ENCODE results near the gene DQX1. TPM values are rescaled to one million over a fixed set of nuclear protein-coding genes. Genes with fewer than 3 reads are reported as not detected.

DQX1 gene
- total RNA-seq, 1 experiment from 2014 or later: 0.71 TPM

GRCh38 chr2:74522516-74522915 lies 3.5 kb downstream of the DQX1 start:
- Histone ChIP-seq H3K9me3 (ENCODE audit: low read depth, low read length, poor library complexity, severe bottlenecking) (no peaks in the 10 kb centered on the region), H3K4me3 (ENCODE audit: low read depth, low read length, poor library complexity, severe bottlenecking) (no peak overlapping the region), H3K27ac (ENCODE audit: low read depth, low read length, poor library complexity, severe bottlenecking) (no peak overlapping the region), H3K27me3 (replicated peaks; ENCODE audit: insufficient read depth, low read depth, low read length, poor library complexity) (peaks cover 29% of the 10 kb centered on the region), H3K4me1 (ENCODE audit: insufficient read depth, low read length, poor library complexity, severe bottlenecking) (no peaks in the 10 kb centered on the region), H3K36me3 (ENCODE audit: insufficient read depth, low read length, poor library complexity, severe bottlenecking) (peaks cover 18% of the 10 kb centered on the region)
- ChIA-PET POLR2A (ENCODE audit: low non-redundant PET) (no interaction called here), CTCF (no interaction called here)
- no peak for DNase-seq (ENCODE audit: low spot score)
- intact Hi-C loops (cut with micrococcal nuclease; ENCODE audit: unreplicated experiment): no loop called here
- TF ChIP-seq EZH2 (IDR thresholded peaks at IDR 0.05; ENCODE audit: borderline replicate concordance, low read depth, low read length, poor library complexity, severe bottlenecking) (no peak), CTCF (conservative IDR thresholded peaks at IDR 0.05; ENCODE audit: low read depth, low read length) (no peak)
- no TSS peak for BruUV-seq (replicated peaks)

GRCh38 chr2:74516650-74517049 lies 9.4 kb downstream of the DQX1 start:
- intact Hi-C loops (cut with micrococcal nuclease; ENCODE audit: unreplicated experiment): no loop called here
- no TSS peak for BruUV-seq (replicated peaks)
- Histone ChIP-seq H3K27ac (ENCODE audit: low read depth, low read length, poor library complexity, severe bottlenecking) (no peak overlapping the region), H3K4me3 (ENCODE audit: low read depth, low read length, poor library complexity, severe bottlenecking) (no peak overlapping the region), H3K4me1 (ENCODE audit: insufficient read depth, low read length, poor library complexity, severe bottlenecking) (peaks cover 21% of the 10 kb centered on the region), H3K9me3 (ENCODE audit: low read depth, low read length, poor library complexity, severe bottlenecking) (no peaks in the 10 kb centered on the region), H3K36me3 (ENCODE audit: insufficient read depth, low read length, poor library complexity, severe bottlenecking) (no peaks in the 10 kb centered on the region), H3K27me3 (replicated peaks; ENCODE audit: insufficient read depth, low read depth, low read length, poor library complexity) (peaks cover 76% of the 10 kb centered on the region)
- TF ChIP-seq CTCF (conservative IDR thresholded peaks at IDR 0.05; ENCODE audit: low read depth, low read length) (no peak), EZH2 (IDR thresholded peaks at IDR 0.05; ENCODE audit: borderline replicate concordance, low read depth, low read length, poor library complexity, severe bottlenecking) (no peak)
- ChIA-PET CTCF (no interaction called here), POLR2A (ENCODE audit: low non-redundant PET) (no interaction called here)
- DNase-seq (ENCODE audit: low spot score): no peak

- ChIA-PET POLR2A (ENCODE audit: low non-redundant PET) (no interaction called here), CTCF (no interaction called here)
- H3K9me3 ChIP-seq (ENCODE audit: low read depth, low read length, poor library complexity, severe bottlenecking): no peaks in the 10 kb centered on the region
- peak; percentile 38 for DNase-seq (ENCODE audit: low spot score)
- no peaks in the 10 kb centered on the region for H3K36me3 ChIP-seq (ENCODE audit: insufficient read depth, low read length, poor library complexity, severe bottlenecking)
- H3K27me3 ChIP-seq (replicated peaks; ENCODE audit: insufficient read depth, low read depth, low read length, poor library complexity): peaks cover 76% of the 10 kb centered on the region
- no TSS peak for BruUV-seq (replicated peaks)
- intact Hi-C loops (cut with micrococcal nuclease; ENCODE audit: unreplicated experiment): no loop called here
- H3K27ac ChIP-seq (ENCODE audit: low read depth, low read length, poor library complexity, severe bottlenecking): no peak overlapping the region
- no peak overlapping the region for H3K4me3 ChIP-seq (ENCODE audit: low read depth, low read length, poor library complexity, severe bottlenecking)
- peaks cover 21% of the 10 kb centered on the region for H3K4me1 ChIP-seq (ENCODE audit: insufficient read depth, low read length, poor library complexity, severe bottlenecking)
- TF ChIP-seq EZH2 (IDR thresholded peaks at IDR 0.05; ENCODE audit: borderline replicate concordance, low read depth, low read length, poor library complexity, severe bottlenecking) (no peak), CTCF (conservative IDR thresholded peaks at IDR 0.05; ENCODE audit: low read depth, low read length) (no peak)
Observed at GRCh38 chr2:74515981-74516633, 9.9 kb downstream of the DQX1 start.
